ENCODE results near the gene OLFML2B.
"Not testable (repeated sequence)": the region's sequence is repeated elsewhere in the genome, so short reads cannot be mapped to it uniquely, and the experiment has no call there.

OLFML2B gene

DNA sequence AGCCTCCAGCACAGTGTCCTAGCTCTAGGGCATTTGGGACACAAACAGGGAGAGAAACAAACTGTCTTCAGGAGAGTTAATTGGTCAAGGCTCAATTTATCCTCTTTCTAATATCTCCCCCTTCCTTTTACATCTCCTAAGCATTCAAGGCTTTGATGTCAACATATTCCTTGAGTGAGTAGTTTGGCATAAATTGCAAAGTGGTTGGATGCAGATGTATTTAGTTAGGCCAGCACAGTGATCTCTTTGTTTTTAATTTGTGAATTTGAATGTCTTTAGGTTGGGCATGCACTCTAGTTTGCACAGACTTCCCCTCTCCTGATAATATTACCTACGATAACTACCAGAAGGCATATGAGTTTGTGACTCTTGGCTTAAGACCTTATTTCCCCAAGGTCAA is 12.5 kb upstream of the OLFML2B start:
- DNase-seq: no peak

DNA sequence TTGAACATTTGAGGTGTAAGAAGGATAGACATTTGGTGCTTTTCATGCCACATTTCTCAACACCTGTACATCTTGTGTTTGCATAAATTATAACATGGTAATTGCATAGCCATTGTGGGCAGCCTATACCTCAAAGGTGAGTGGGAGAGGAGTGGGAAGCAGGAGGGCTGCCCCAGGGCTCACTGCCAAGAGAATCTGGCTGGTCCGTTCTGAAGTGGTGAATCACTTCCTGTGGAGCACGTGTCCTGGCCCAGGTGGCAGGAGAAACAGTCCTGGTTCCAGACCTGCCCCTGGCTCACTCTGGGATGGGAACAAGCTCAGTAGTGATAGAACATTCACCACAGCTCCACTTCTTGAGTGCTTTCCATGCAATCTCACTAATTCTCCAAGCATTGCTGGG is 11.6 kb upstream of the OLFML2B start:
- DNase-seq: no peak

DNA sequence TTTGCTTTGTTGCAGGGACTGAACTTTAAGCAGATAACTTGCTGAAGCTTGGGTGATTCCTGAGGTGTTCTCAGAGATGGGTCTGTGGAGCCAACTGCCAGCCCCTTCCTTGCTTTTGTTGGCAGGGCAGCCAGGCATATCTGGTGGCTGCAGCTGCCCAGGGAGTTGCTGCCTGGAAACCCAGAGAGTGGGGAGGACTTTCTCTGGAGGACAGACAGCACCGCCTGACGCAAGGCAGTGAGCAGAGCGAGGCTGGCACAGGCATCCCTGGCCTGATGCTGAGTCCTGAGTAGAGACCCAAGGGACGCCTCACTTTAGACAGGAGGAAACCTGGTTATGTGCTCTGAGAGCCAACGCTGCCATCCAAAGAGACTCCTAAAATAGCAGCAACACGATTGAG is 9.8 kb upstream of the OLFML2B start:
- no peak for DNase-seq

DNA sequence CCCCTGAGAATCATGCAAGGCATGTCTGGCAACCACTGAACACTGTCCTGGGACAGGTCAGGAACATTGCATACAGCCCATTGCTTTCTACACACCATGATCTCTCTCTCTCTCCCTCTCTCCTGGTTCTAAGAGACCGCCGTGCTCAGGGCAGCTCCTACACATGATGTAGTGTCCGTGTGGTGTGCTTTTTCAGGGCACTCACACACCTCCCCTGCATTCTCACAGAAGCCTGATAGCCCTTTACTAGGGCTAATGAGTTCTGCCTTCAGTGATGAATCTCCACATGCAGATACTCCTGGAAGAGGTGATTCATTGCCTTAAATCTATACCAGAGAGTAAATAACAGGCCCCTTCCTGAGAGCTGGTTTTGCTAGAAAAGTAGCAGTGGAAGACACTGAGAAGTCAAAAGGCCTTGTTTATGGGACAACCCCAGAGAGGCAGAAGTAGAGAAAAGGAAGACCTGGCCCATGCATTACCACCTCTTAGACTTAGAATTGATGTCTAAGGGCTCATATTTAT is 7.2 kb upstream of the OLFML2B start:
- peak; percentile 38 for DNase-seq

DNA sequence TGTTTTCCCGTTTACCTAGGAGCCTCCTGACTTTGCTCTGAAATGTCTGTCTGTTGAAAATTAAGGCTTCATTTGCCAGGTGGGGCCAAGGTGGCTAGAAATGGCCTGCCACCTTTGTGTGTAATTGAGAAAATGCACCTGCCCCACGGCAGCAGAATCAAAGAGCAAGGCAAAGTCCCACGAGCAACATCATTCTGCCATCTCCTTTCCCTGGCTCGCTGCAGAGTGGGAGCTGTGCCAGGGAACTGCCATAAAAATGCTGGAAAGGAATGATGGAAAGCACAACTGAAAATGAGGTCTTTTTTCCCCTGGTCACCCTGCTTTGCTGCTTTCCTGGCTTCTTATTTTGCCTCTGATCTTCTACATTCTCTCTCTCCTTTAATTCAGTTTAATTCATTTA is 5.5 kb upstream of the OLFML2B start:
- DNase-seq: no peak

DNA sequence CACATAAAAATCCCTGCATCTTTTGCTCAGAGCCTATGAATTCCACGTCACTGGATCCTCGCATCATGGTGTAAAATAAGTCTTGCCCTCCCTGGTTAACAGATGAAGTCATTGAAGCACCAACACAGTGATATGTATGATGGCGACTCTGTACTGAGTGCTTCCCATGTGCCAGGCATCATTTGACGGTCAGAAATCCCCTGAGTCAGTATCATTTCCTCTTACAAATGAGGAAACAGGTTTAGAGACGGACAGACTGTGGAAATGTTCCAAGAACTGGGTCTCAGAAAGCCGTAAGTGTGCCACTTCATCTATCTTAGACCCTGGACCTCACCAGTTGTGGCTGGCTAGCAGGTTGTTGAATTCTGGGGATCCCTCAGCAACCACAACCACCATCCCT is 5.1 kb upstream of the OLFML2B start:
- no peak for DNase-seq

DNA sequence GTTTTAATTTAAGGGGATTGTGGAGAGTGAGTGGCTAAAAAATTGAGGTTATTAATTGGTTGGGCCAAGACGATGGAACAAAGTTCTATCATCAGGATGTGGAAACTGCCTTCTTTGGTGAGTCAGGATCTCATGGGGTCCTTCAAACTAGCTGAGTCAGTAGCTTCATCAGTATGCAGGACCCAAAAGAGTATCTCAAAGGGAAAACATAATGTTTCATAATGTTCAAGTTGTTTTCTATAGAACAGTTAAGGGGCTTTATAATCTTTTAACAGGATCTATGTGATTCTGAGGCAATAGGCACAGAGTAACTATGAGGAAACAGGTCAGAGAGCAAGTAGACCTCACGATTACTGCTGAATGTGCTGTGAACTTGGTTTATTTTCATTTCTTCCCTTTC is 3.2 kb upstream of the OLFML2B start:
- DNase-seq: no peak

DNA sequence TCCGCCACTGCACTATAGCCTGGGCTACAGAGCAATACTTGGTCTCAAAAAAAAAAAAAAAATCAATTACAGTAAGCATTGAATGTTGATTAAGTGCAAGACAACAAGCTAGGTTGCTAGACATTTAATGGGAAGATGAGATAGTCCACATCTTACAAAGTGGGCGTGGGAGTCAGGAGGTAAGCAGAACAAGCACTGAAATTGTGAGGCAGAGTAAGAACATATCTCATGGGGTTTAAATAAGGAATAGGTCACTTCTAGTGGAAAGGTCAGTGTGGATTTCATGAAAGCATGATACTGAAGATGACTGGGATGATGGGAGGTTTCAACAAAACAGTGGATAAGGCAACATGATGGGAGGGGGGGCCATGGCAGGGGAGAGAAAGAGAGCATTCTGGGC is 1.9 kb upstream of the OLFML2B start:
- no peak for DNase-seq

DNA sequence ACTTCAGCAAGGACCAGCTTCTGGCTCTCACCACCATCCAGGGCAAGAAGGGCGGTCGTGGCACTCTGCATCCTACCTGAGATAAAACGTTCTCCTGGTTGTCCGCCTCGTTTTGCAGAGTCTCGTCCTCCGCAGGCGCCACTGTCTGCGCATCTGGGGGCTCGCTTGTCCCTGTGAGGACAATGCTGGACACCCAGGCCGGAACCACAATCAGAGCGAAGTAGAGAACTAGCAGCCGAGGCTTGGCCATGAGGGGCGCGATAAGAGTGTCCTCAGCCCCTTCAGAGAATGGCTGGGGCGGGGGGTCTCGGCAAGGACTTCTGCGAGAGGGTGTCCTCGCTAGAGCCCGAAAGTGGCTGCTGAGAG is 505 bp downstream of the OLFML2B start:
- no peak for DNase-seq

DNA sequence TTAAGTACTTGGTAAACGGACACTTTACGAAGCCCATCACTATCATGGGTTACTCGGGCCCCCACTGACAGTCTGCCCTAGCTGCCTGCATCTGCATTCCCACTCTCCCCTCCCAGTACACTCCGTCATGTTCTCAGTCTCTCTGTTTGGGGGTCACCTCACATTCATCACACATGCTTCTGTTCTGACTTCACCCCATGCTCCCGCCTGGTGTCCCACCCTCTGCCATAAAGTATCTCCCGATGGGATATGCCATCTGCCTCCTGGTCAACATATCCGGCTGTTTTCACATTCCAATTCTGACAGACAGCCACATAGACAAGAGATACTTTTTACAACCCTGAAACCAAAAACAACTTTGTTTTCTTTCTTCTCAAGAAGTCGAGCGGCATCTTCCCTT is 1.0 kb downstream of the OLFML2B start:
- DNase-seq: no peak

DNA sequence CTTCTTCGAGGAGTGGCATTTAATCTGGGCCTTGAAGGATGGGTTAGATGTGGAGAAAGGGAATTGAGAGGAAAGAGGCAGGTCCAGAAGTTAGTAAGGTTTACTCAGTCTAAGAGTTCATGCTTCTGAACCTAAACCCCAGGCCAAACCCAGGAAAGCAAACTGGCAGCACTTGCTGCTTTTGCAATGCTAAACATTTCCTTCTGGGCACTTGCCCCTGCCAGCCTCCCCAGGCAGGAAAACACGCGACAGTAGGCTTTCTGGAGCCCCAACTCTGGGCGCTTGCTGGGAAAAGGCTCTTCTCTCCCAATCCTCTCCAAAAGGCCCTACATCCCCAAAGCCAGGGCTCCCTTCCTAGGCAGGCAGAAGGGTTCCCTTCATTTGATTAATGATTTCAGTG is 2.5 kb downstream of the OLFML2B start:
- DNase-seq: peak; percentile 26

DNA sequence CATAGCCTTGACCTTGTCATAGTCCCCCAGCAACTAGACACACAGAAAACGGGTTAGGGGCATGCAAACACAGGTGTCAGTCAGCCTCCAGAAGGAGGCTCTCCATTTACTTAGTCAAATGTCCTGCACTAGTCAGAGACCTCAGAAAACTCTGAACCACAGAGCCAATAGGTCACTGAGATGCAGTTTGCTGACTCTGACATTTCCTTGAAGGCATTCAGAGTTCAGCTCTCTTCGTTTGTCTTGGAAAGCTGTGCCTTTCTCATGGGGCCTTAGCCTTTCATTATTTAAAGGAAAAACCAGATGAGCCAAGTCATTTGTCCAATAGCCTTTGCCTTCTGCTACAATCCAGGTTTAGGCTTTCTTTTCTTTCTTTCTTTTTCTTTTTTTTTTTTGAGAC is 3.5 kb downstream of the OLFML2B start:
- DNase-seq: no peak

DNA sequence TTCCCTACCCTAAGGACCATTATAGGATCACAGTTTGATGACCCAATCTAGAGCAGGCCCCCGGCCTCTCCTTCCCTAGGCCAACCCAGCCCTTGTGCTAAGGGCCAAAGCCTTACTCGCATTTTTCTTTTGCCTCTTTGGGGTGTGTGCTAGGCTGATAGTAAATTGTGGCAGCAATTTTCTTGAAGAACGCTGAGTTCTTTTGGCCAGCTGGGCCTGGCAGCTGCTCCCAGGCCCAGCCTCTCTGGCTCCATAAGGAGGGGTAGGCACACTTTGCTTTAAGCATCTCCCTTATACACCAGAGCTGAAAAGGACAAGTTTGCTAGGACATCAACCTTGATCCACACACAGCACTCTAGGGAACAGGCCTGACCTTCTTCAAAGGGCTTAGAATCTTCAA is 4.2 kb downstream of the OLFML2B start:
- DNase-seq: no peak

DNA sequence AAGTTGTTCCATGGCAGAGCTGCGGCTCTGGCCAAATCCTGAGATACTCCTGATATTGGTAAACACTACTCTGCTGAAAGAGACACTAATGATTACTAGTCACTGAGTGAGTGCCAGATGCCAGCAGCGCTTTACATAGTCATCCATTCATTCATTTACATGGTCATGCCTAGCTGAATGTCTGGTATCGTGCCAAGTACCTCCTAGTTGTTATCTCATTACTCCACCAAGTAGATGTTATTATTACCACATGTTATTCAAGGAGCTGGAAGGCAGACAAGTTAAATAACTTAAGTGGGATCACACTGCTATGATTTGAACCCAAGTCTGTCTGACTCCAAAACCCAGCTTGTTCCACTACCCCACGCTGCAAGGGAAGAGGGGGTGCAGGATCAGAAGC is 4.7 kb downstream of the OLFML2B start:
- no peak for DNase-seq

DNA sequence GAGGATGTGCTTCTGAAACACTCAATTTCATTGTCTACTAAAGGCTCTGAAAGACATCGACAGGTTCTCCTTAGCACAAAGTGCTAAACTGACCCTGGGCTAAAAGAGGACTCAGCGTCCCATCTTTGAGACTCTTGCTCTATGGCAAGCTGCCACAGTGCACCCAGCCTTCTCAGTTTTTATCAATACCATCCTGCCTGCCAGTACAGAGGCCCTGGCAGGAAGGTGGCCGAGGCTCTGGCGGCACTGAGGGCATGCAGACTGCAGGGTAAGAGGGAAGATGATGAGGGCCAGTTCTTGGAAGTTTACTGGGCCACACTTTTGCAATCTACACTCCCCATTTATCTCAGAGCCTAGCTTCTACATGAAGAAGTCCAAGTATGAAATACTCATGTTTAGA is 5.3 kb downstream of the OLFML2B start:
- no peak for DNase-seq

DNA sequence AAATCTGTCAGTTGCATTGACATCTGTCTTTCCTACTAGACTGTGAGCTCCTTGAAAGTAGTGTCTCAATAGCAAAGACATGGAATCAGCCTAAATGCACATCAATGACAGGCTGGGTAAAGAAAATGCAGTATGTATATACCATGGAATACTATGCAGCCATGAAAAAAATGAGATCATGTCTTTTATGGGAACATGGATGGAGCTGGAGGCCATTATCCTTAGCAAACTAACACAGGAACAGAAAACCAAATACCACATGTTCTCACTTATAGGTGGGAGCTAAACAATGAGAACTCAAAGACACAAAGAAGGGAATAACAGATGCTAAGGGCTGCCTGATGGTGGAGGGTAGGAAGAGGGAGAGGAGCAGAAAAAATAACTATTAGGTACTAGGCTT is 5.9 kb downstream of the OLFML2B start:
- DNase-seq: not testable (repeated sequence)

DNA sequence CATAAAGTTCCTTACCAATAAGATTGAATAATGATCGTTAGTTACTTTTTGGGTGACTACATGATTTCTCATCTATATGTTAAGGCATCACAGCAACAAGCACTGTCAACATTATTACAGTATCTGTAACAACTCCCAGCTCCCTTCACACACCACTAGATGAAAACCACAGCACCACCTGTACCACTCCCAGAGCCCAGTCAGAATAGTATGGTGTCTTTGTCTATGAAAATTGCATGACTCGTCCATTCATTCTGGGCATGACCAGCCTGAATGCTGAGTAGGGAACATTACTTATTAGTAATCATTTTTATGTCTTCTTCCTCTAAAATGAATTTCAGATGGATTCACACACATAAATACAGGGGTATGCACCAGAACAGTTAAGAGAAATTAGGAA is 7.0 kb downstream of the OLFML2B start:
- DNase-seq: no peak

DNA sequence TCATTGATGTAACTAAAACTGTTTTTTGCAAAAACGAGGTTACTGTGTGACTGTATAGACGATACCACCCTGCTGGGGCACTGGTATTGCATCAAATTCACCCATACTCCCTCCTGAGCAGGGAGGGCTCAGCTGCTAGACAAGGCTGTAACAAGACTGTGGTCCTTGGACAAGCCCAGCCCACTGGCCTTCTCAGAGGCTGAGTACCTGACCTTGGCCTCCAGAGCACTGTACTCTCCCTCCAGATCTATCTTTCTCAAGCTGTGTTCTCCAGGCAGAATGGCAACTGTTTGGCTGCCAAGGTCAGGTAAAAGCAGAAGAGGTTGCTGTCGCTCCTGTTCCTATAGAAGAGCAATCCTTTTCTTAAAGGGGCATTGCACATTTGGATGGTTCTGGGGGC is 8.5 kb downstream of the OLFML2B start:
- no peak for DNase-seq

DNA sequence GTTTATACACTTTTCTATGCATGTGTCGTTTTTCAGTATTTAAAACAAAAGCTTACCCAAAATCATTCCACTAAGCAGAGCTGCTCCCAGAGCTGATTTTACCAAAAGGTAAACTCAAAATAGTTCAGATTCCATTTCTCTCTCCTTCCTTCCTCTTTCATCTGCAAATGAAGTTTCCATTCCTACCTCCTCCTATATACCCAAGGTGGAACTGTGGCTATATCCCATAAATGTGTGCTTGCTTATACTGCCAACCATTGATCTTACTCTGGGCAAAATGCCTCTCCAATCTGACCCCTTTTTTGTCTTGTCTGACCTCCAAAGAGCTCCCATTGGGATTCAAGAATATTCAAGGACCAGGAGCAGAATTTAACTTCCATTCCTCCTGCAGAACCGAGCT is 9.5 kb downstream of the OLFML2B start:
- no peak for DNase-seq

DNA sequence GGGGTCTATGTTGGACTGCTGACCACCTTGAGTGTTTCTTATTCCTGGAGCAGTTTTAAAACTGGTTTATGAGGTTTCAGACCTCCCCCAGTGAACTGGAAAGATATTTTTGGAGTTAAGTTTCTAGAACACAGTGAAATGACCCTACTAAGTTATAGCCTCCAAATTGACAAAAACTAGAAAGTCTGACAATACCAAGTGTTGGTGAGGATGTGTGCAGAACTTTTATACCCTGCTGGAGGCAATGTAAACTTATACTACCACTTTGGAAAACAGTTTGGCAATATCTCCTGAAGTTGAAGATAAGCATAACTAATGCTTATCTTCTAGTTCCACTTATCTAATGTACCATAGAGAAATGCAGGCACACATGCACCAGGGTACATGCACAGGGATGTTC is 10.4 kb downstream of the OLFML2B start:
- no peak for DNase-seq

DNA sequence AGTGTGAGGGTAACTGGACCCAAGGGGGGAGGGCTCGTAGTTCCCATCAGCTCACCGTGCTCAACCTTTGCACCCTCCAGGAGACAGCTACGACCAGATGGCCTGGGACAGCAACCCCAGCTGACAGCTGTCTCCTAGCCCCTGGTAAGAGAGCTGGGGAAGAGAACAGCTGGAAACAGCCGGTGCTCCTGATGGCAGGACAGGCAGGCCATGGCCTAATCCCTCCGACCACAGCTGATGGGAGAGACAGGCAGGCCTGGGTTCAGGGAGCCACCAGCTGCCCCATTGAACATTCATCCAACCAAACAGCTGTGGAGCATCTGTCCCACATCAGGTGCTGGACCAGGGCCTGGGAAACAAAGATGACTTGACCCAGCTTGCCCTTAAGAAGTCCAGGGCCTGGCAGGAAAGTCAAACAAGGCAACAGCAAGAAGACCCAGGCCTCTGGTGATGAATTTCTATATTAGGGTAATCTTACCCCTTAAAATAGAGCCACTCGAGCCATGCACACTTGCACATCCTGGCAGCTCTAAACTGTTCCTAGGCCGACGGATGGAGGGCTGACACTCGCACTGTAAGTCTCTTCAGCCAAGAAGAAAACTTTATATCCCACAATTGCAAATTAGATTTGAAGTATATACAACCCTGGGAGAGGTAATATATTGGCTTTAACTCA is 12.2 kb downstream of the OLFML2B start:
- DNase-seq: no peak

DNA sequence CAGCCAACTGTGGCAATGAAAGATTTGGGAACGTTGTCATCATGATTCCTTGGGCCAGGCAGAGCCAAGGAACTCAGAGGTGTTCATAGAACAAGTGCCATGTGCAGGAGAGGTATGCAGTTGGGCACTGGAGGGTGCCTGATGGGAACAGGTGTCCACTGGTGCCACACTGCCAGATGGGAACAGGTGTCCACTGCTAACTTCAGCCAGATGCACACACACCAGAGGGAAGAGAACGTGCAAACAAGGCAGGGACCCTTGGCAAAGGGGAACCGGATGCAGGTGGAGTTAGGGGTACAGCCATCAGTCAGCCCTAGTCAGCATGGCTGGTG is 13.5 kb downstream of the OLFML2B start:
- no peak for DNase-seq

DNA sequence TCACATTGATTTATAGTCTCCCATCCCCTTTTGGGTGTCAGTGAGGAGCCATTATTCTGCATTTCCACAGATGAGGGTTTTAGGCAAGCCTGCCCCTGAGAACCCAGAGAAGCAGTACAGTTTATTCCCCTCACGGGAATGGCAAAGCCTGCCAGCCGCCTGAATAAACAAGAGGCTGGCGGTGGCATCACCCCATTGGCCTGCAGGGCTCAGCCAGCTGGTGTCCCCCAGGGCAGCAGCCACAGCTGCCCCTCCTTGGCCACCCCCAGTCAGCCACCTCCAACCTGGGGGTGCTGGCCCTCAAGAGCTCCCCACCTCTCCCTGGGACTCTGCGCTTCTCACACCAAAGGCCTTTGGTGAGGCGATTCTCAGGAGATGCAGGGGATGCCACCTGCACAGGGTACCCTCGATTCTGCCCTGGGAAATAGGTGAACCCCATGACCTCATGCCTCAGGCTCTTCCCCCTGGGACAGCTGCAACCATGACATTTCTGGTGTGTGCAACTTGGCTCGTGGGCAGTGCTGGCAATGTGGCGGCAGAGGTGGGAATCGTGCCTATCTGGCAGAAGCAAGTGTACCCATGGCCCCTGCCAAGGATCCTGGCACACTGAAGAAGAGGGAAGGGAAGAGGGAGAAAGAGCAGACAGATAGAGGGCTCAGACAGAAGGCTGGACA is 14.0 kb downstream of the OLFML2B start:
- DNase-seq: no peak

DNA sequence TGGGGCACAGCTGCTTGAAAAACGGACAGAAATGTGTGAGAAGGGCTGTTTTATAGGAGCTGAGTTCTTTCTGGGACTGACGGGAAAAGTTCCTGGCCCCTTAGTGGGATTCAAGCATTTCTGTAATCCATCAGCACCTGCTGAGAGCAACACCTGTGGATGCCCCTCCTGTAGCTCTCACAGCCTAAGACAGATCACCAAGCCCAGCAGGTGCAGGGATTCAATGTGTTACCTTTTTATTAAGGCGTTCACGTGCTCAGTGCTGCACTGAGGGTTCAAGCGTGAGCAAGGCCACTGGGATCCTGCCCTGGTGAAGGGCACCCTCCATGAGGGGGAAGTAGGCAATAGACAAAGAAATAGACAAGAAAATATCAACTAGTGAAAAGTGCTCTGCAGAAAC is 14.9 kb downstream of the OLFML2B start:
- no peak for DNase-seq

DNA sequence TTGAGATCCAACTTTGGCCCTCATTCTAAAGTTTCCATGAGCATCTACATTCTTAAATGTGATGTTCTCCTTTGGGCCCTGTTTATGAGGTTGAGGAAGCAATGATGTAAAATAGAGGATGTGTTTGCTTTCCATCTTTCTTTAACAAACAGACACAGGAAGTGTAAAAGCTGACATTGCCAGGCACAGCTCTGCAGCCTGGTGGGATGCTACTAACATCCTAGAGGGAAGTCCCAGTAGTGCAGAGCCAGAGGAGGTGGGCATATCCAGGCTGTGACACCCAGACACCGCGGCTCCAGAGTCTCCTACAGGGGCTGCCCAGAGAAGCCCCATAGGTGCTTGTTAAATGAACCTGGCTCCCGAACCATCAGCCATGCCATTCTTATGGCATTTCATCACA is 16.2 kb downstream of the OLFML2B start:
- DNase-seq: no peak
